Endothelial cell of umbilical vein (primary cell): ENCODE results near the gene DOCK6. TPM values are rescaled to one million over a fixed set of nuclear protein-coding genes. Genes with fewer than 3 reads are reported as not detected.

Source experiments
- BruUV-seq: library from RNA; stranded (reverse); fragments of 400-500 nt; replicated peaks from 2 replicates; lab custom pipeline; 2021; lab: Mats Ljungman, UMichigan
- CTCF ChIA-PET: fragments of 300-600, 350-600 bp; sonication (Branson Sonifier 250); formaldehyde crosslinking; loops from one replicate; lab custom pipeline; 2021; ENCODE audit warnings: antibody characterized with exemption, inconsistent platforms; lab: Charles Lee
- POLR2A ChIA-PET: fragments of 300-600, 350-600 bp; sonication (Branson Sonifier 250); formaldehyde crosslinking; loops from one replicate; lab custom pipeline; 2021; ENCODE audit warnings: antibody characterized with exemption, inconsistent platforms; lab: Charles Lee
- DNase-seq: peaks from one replicate; pipeline ENCODE4 v3.0.0-alpha.2; 2011; ENCODE audit warnings: low read depth, low spot score
- FAIRE-seq: peaks from 2 replicates; lab custom pipeline; 2011; peaks lifted over from hg19 to GRCh38; lab: Jason Lieb, UNC
- H2AFZ ChIP-seq: 2 replicates; pipeline ENCODE4 v1.6.0; 2012; ENCODE audit warnings: low read depth, low read length, control low read depth, inconsistent platforms
- H3K27ac ChIP-seq: 2 replicates; pipeline ENCODE4 v1.5.1; 2011; ENCODE audit warnings: low read depth, mild to moderate bottlenecking, control low read depth, low read length, moderate library complexity; ENCODE audit not compliant: insufficient read depth
- H3K27me3 ChIP-seq, 2 experiments: 2 replicates each; pipeline versions ENCODE4 v1.6.0 to v1.6.1; 2011; ENCODE audit warnings: low read length in 2 of 2, mixed read lengths in 1 of 2; ENCODE audit not compliant: control insufficient read depth in 2 of 2, insufficient read depth in 2 of 2
- H3K36me3 ChIP-seq, 2 experiments: 2 replicates in 1 of 2; 3 replicates in 1 of 2; pipeline ENCODE4 v1.5.1; 2011; ENCODE audit warnings: low read length in 2 of 2, mild to moderate bottlenecking in 1 of 2, moderate library complexity in 1 of 2; ENCODE audit not compliant: control insufficient read depth in 2 of 2, insufficient read depth in 2 of 2; ENCODE audit errors: extremely low read depth in 1 of 2
- H3K4me1 ChIP-seq: 3 replicates; pipeline ENCODE4 v1.5.1; 2011; ENCODE audit warnings: mild to moderate bottlenecking, low read length; ENCODE audit not compliant: control insufficient read depth, insufficient read depth; ENCODE audit errors: extremely low read depth
- H3K4me2 ChIP-seq: 2 replicates; pipeline ENCODE4 v1.6.1; 2011; ENCODE audit warnings: low read length, control low read depth, mixed read lengths; ENCODE audit not compliant: insufficient read depth
- H3K4me3 ChIP-seq, 3 experiments: fragments of 200-600 bp in 1 of 3; sonication (generic), shearing (Covaris generic) in 1 of 3; replicated peaks in 1 of 3; 2 replicates each; pipeline ENCODE4 v1.5.1; 2011 to 2016; ENCODE audit warnings: control low read depth in 3 of 3, low read length in 3 of 3, mild to moderate bottlenecking in 2 of 3, inconsistent platforms in 1 of 3, low read depth in 1 of 3, moderate library complexity in 1 of 3; ENCODE audit not compliant: insufficient read depth in 1 of 3
- H3K79me2 ChIP-seq: 2 replicates; pipeline ENCODE4 v1.6.0; 2012; ENCODE audit warnings: low read length, inconsistent platforms; ENCODE audit not compliant: control insufficient read depth, insufficient read depth
- H3K9ac ChIP-seq: replicated peaks from 2 replicates; pipeline ENCODE3; 2011; ENCODE audit warnings: low read length, control low read depth; ENCODE audit not compliant: insufficient read depth; ENCODE audit errors: extremely low read depth
- H3K9me1 ChIP-seq: replicated peaks from 3 replicates; pipeline ENCODE4 v1.6.0; 2011; ENCODE audit warnings: mild to moderate bottlenecking, low read length; ENCODE audit not compliant: control insufficient read depth, insufficient read depth; ENCODE audit errors: extremely low read depth
- H3K9me3 ChIP-seq: replicated peaks from 2 replicates; pipeline ENCODE4 v1.5.1; 2012; ENCODE audit warnings: low read length, inconsistent platforms; ENCODE audit not compliant: control insufficient read depth, insufficient read depth
- H4K20me1 ChIP-seq: replicated peaks from 2 replicates; pipeline ENCODE3; 2011; ENCODE audit warnings: mild to moderate bottlenecking, low read length; ENCODE audit not compliant: control insufficient read depth, insufficient read depth; ENCODE audit errors: extremely low read depth
- CTCF ChIP-seq, 2 donors: IDR thresholded peaks; 1 replicate in 1 of 2; 2 replicates in 1 of 2; pipeline ENCODE4 v1.5.1; 2011; ENCODE audit warnings: low read length in 2 of 2, mild to moderate bottlenecking in 2 of 2, moderate library complexity in 2 of 2, control low read depth in 1 of 2, inconsistent platforms in 1 of 2, low read depth in 1 of 2; ENCODE audit not compliant: insufficient read depth in 1 of 2; ENCODE audit errors: extremely low read depth in 1 of 2
- EZH2 ChIP-seq: IDR thresholded peaks from 2 replicates; pipeline ENCODE4 v1.6.1; 2012; ENCODE audit warnings: borderline replicate concordance, low read depth, mild to moderate bottlenecking, moderate library complexity, low read length, inconsistent platforms; ENCODE audit not compliant: severe bottlenecking
- FOS ChIP-seq: IDR thresholded peaks from 2 replicates; pipeline ENCODE4 v1.6.1; 2011; ENCODE audit warnings: mild to moderate bottlenecking, low read length, moderate library complexity, borderline replicate concordance; ENCODE audit not compliant: insufficient read depth
- GATA2 ChIP-seq: IDR thresholded peaks from 2 replicates; pipeline ENCODE4 v1.7.0; 2011; ENCODE audit warnings: low read depth, mild to moderate bottlenecking, moderate library complexity, mixed read lengths, low read length; ENCODE audit not compliant: insufficient read length, insufficient read depth
- JUN ChIP-seq: IDR thresholded peaks from 2 replicates; pipeline ENCODE4 v1.6.1; 2011; ENCODE audit warnings: borderline replicate concordance, low read depth; ENCODE audit not compliant: insufficient read length, insufficient read depth
- MAX ChIP-seq: IDR thresholded peaks from 2 replicates; pipeline ENCODE4 v1.6.1; 2011; ENCODE audit not compliant: insufficient read depth, insufficient read length
- MYC ChIP-seq: IDR thresholded peaks from one replicate; pipeline ENCODE4 v1.6.1; 2011; ENCODE audit warnings: mild to moderate bottlenecking, low read depth, low read length
- POLR2A ChIP-seq: IDR thresholded peaks from 2 replicates; pipeline ENCODE4 v1.6.1; 2012; ENCODE audit warnings: low read depth, mild to moderate bottlenecking, control low read depth, low read length
- POLR2AphosphoS5 ChIP-seq: IDR thresholded peaks from 2 replicates; pipeline ENCODE4 v1.6.1; 2012; ENCODE audit warnings: low read depth, mild to moderate bottlenecking, control low read depth, low read length, moderate library complexity; ENCODE audit not compliant: insufficient read depth
- dilution Hi-C: fragments of 300-500 bp; cut with MboI; formaldehyde crosslinking; loops from one replicate; pipeline ENCODE4 v1.15.0; 2019; ENCODE audit warnings: low sequenced_read_pairs; ENCODE audit not compliant: extremely low pct_ligation_motif_present
- intact Hi-C: fragments of 100-400 bp; cut with micrococcal nuclease; formaldehyde crosslinking; loops from one replicate; pipeline ENCODE4 v1.10.0; 2022
- polyA plus RNA-seq, 4 experiments: library from polyadenylated mRNA; depleted of rRNA in 3 of 4; stranded (reverse) in 3 of 4; unstranded in 1 of 4; fragments of >200 nt; gene quantifications; 2 replicates each; pipeline versions ENCODE4 v1.2.1 to v1.2.3, GENCODE V29; 2011 to 2012; ENCODE audit warnings: missing spikeins in 1 of 4
- total RNA-seq: library from RNA; stranded (reverse); gene quantifications from 2 replicates; pipeline ENCODE4 v1.2.3, GENCODE V29; 2021

The DOCK6 gene
- total and polyA plus RNA-seq, 2 donors (not counting 3 experiments of a cell fraction or from before 2014, with no cell fraction given): 126 to 334 TPM

- Histone ChIP-seq H3K27ac (no peak overlapping the region), H3K79me2 (peaks cover 2% of the 10 kb centered on the region), H3K27me3 (no peaks in the 10 kb centered on the region), H2AFZ (no peak overlapping the region), H3K36me3 (peaks cover 13 to 34% of the 10 kb centered on the region in 2 experiments), H3K4me2 (no peak overlapping the region), H3K9me1 (no peaks in the 10 kb centered on the region), H4K20me1 (no peaks in the 10 kb centered on the region), H3K9me3 (no peaks in the 10 kb centered on the region), H3K9ac (no peak overlapping the region), H3K4me3 (no peak overlapping the region), H3K4me1 (peaks cover 12% of the 10 kb centered on the region)
- dilution Hi-C loops: no loop called here
- intact Hi-C loops: no loop called here
- BruUV-seq: no TSS peak
- FAIRE-seq (no peak), DNase-seq (no peak)
- POLR2A ChIA-PET: no interaction called here
- no peak for TF ChIP-seq CTCF (IDR thresholded peaks at IDR 0.05; ENCODE audit: extremely low read depth in 1 of 2, insufficient read depth in 1 of 2, low read depth in 1 of 2, low read length in 2 of 2)
- TF ChIP-seq MAX: no peak
- no peak for TF ChIP-seq MYC
- TF ChIP-seq GATA2: no peak
- CTCF ChIA-PET: interaction anchor here (1.3 to 1.6 kb wide), 3 partner anchors 13 to 50 kb away, joined by 3 to 7 read pairs (median 4); no protein-coding TSS in a partner anchor
These were observed 86.4 kb downstream of the DOCK6 start for GRCh38 chr19:11175920-11176319.

GRCh38 chr19:11174336-11174735 is 88.0 kb downstream of the DOCK6 start:
- H2AFZ ChIP-seq: no peak overlapping the region
- FAIRE-seq (no peak), DNase-seq (no peak)
- peaks cover 8% of the 10 kb centered on the region for H3K4me1 ChIP-seq
- H3K9ac ChIP-seq: no peak overlapping the region
- no peaks in the 10 kb centered on the region for H4K20me1 ChIP-seq
- peaks cover 16 to 42% of the 10 kb centered on the region in 2 experiments for H3K36me3 ChIP-seq
- H3K79me2 ChIP-seq: no peaks in the 10 kb centered on the region
- H3K4me2 ChIP-seq: no peak overlapping the region
- CTCF ChIA-PET: no interaction called here
- H3K27ac ChIP-seq: no peak overlapping the region
- no peaks in the 10 kb centered on the region for H3K9me1 ChIP-seq
- POLR2A ChIA-PET: no interaction called here
- H3K27me3 ChIP-seq: no peaks in the 10 kb centered on the region
- TF ChIP-seq GATA2 (no peak), MYC (no peak), JUN (no peak), FOS (no peak), MAX (no peak), POLR2A (no peak), CTCF (IDR thresholded peaks at IDR 0.05; ENCODE audit: extremely low read depth in 1 of 2, insufficient read depth in 1 of 2, low read depth in 1 of 2, low read length in 2 of 2) (no peak), EZH2 (no peak), POLR2AphosphoS5 (no peak)
- no TSS peak for BruUV-seq
- no peaks in the 10 kb centered on the region for H3K9me3 ChIP-seq
- dilution Hi-C loops: no loop called here
- H3K4me3 ChIP-seq: no peak overlapping the region
- intact Hi-C loops: no loop called here
